ENCODE results near the gene BAZ1B. TPM values are rescaled to one million over a fixed set of nuclear protein-coding genes. Genes with fewer than 3 reads are reported as not detected.
A peak's percentile ranks its signal among the peaks of the same experiment; 100 is the strongest.

The BAZ1B gene
- total and polyA plus RNA-seq, 9 of the 15 experiments (the other 6 are each of a cell fraction or from before 2014, with no cell fraction given), result 15.0 to 134 (median 79.5) TPM

- TF ChIP-seq, protein P1, sequence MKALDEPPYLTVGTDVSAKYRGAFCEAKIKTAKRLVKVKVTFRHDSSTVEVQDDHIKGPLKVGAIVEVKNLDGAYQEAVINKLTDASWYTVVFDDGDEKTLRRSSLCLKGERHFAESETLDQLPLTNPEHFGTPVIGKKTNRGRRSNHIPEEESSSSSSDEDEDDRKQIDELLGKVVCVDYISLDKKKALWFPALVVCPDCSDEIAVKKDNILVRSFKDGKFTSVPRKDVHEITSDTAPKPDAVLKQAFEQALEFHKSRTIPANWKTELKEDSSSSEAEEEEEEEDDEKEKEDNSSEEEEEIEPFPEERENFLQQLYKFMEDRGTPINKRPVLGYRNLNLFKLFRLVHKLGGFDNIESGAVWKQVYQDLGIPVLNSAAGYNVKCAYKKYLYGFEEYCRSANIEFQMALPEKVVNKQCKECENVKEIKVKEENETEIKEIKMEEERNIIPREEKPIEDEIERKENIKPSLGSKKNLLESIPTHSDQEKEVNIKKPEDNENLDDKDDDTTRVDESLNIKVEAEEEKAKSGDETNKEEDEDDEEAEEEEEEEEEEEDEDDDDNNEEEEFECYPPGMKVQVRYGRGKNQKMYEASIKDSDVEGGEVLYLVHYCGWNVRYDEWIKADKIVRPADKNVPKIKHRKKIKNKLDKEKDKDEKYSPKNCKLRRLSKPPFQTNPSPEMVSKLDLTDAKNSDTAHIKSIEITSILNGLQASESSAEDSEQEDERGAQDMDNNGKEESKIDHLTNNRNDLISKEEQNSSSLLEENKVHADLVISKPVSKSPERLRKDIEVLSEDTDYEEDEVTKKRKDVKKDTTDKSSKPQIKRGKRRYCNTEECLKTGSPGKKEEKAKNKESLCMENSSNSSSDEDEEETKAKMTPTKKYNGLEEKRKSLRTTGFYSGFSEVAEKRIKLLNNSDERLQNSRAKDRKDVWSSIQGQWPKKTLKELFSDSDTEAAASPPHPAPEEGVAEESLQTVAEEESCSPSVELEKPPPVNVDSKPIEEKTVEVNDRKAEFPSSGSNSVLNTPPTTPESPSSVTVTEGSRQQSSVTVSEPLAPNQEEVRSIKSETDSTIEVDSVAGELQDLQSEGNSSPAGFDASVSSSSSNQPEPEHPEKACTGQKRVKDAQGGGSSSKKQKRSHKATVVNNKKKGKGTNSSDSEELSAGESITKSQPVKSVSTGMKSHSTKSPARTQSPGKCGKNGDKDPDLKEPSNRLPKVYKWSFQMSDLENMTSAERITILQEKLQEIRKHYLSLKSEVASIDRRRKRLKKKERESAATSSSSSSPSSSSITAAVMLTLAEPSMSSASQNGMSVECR (CRISPR knock-in tag; IDR thresholded peaks at IDR 0.05), result peak; percentile 88
- TF ChIP-seq HES1 (IDR thresholded peaks at IDR 0.05; ENCODE audit: low read depth) (no peak), ESRRB (CRISPR knock-in tag; IDR thresholded peaks at IDR 0.05; ENCODE audit: borderline replicate concordance) (no peak), NCOA6 (IDR thresholded peaks at IDR 0.05) (peak; percentile 96), ZNF766 (CRISPR knock-in tag; conservative IDR thresholded peaks at IDR 0.05) (0 out of 2 replicates have a peak, but pooled peaks have one; percentile 54), ZNF134 (CRISPR knock-in tag; conservative IDR thresholded peaks at IDR 0.05) (no peak), CBFA2T3 (IDR thresholded peaks at IDR 0.05) (no peak; the same call in 1 of the 2 replicates), TSC22D4 (tag; IDR thresholded peaks at IDR 0.05) (no peak), CGGBP1 (CRISPR knock-in tag; IDR thresholded peaks at IDR 0.05) (peak; percentile 58), ZNF583 (CRISPR knock-in tag; IDR thresholded peaks at IDR 0.05) (no peak), FOXK2 (conservative IDR thresholded peaks at IDR 0.05 in 1 of 2, IDR thresholded peaks at IDR 0.05 in 1 of 2; ENCODE audit: low read depth in 2 of 2) (peak; percentile 77 to 88), LEF1 (IDR thresholded peaks at IDR 0.05) (peak; percentile 80), MITF (IDR thresholded peaks at IDR 0.05) (no peak), CXXC5 (CRISPR knock-in tag; IDR thresholded peaks at IDR 0.05) (peak; percentile 97), ELF1 (tag; IDR thresholded peaks at IDR 0.05) (peak; percentile 42; the same call in 1 of the 2 replicates), JUND (IDR thresholded peaks at IDR 0.05; ENCODE audit: borderline replicate concordance, low read depth, low read length) (peak; percentile 15), JUND (tag; IDR thresholded peaks at IDR 0.05; ENCODE audit: borderline replicate concordance, low read depth, low read length) (no peak; the same call in 2 of the 3 replicates), EHMT2 (IDR thresholded peaks at IDR 0.05) (no peak)
- TF ChIP-seq, protein P2, sequence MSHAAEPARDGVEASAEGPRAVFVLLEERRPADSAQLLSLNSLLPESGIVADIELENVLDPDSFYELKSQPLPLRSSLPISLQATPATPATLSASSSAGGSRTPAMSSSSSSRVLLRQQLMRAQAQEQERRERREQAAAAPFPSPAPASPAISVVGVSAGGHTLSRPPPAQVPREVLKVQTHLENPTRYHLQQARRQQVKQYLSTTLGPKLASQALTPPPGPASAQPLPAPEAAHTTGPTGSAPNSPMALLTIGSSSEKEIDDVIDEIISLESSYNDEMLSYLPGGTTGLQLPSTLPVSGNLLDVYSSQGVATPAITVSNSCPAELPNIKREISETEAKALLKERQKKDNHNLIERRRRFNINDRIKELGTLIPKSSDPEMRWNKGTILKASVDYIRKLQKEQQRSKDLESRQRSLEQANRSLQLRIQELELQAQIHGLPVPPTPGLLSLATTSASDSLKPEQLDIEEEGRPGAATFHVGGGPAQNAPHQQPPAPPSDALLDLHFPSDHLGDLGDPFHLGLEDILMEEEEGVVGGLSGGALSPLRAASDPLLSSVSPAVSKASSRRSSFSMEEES (CRISPR knock-in tag; IDR thresholded peaks at IDR 0.05), result no peak
Observed at GRCh38 chr7:73522105-73522872, at the start of gene BAZ1B (continued).
